Peyer's patch (tissue), 4 donors: ENCODE results near the gene TMEM258. TPM values are rescaled to one million over a fixed set of nuclear protein-coding genes. Genes with fewer than 3 reads are reported as not detected.

Experiments used
- DNase-seq, 3 donors: peaks; one replicate each; pipeline ENCODE4 v3.0.0-alpha.2; 2017 to 2019
- H3K27ac ChIP-seq, 4 donors: fragments of 200-600 bp; sonication (generic); one replicate each; pipeline ENCODE4 v1.5.1; 2016 to 2019
- H3K27me3 ChIP-seq, 2 donors: fragments of 200-600 bp; sonication (generic); one replicate each; pipeline ENCODE4 v1.5.1; 2019
- H3K36me3 ChIP-seq, 3 donors: fragments of 200-600 bp; sonication (generic); one replicate each; pipeline ENCODE4 v1.5.1; 2016 to 2019
- H3K4me1 ChIP-seq, 4 donors: fragments of 200-600 bp; sonication (generic); one replicate each; pipeline ENCODE4 v1.5.1; 2016 to 2019
- H3K4me3 ChIP-seq, 4 donors: fragments of 200-600 bp; sonication (generic); 1 replicate in 3 of 4; 2 replicates in 1 of 4; pipeline ENCODE4 v1.5.1; 2016 to 2019; ENCODE audit warnings: mild to moderate bottlenecking in 1 of 4
- H3K9me3 ChIP-seq, 4 donors: fragments of 200-600 bp; sonication (generic); one replicate each; pipeline ENCODE4 v1.5.1; 2016 to 2019; ENCODE audit warnings: mild to moderate bottlenecking in 1 of 4
- CTCF ChIP-seq, 6 experiments: fragments of 450-650 bp in 4 of 6; fragments of 200-600 bp in 2 of 6; sonication (generic) in 1 of 6; IDR thresholded peaks; one replicate each; pipeline ENCODE4 v1.5.1; 2017 to 2019; ENCODE audit warnings: antibody characterized with exemption in 6 of 6, mild to moderate bottlenecking in 3 of 6, moderate library complexity in 1 of 6
- POLR2A ChIP-seq, 2 donors: fragments of 450-650 bp; IDR thresholded peaks; one replicate each; pipeline ENCODE4 v1.5.1; 2017; ENCODE audit warnings: antibody characterized with exemption in 2 of 2, mild to moderate bottlenecking in 2 of 2, moderate library complexity in 2 of 2
- total RNA-seq, 4 donors: library from RNA; depleted of rRNA; stranded (reverse); fragments of >200 nt; gene quantifications; one replicate each; pipeline ENCODE4 v1.1.0, GENCODE V29; 2016

The TMEM258 gene
- total RNA-seq, 4 donors from 2014 or later = 28.7 to 34.7 (median 34.5) TPM; not detected in 1

DNA sequence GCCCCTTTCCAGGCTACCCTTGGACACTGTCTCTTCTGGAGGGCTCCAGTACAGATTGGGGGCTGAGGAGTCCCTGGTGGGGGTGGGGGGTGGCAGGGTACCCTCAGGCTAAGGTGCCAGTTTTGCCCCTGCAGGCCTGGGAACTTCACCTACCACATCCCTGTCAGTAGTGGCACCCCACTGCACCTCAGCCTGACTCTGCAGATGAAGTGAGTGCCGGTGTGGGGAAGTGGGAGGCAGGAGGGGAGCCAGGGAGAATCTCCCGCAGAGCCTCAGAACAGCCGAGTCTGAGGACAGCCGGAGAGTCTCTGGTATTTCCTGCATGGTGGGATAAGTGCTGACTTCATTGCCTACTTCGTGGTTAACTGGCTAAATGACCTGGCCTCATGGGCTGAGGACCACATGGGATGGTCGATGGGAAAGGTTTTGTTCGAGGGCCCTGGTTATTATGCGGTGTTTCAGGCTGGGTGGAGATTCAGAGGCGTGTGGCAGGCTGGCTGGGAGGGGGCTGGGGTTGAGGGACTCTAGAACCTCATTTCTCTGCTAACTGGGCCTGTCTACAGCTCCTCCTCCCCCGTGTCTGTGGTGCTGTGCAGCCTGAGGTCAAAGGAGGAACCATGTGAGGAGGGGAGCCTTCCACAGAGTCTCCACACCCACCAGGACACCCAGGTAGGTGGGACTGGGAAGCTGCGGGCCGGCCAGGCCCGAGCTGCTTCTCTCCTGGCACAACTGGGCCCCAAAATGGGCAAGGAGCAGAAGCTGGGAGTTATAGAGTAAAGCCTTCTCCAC lies 8.5 kb downstream of the TMEM258 start:
- no peaks in the 10 kb centered on the region for H3K27me3 ChIP-seq
- H3K27ac ChIP-seq = no peak overlapping the region
- H3K36me3 ChIP-seq = peaks cover 0 to 81% (median 0%) of the 10 kb centered on the region in 3 donors
- no peak overlapping the region for H3K4me3 ChIP-seq
- no peaks in the 10 kb centered on the region for H3K9me3 ChIP-seq
- no peaks in the 10 kb centered on the region for H3K4me1 ChIP-seq
- DNase-seq = no peak
- TF ChIP-seq CTCF (IDR thresholded peaks at IDR 0.05) = no peak
- no peak for TF ChIP-seq POLR2A (IDR thresholded peaks at IDR 0.05)

DNA sequence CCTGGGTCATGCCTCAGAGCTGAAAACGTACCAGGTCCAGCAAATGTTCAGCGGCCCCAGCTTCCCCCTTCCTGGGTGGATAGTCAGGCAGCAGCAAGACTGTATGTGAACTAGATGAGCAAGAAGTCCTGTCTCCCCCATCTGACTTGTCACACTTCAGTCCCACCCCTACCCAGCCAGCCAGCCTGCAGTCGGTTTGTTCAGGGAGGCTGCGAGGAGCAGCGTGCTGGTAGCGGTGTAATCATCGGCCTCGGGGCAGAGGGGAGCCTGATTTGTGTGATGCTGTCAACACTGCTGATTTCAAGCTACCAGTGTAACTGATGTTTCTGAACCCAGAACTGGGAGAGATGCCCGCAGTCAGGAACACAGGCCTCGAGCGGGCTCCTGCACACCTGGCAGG lies 9.6 kb downstream of the TMEM258 start:
- Histone ChIP-seq H3K27me3 (no peaks in the 10 kb centered on the region), H3K4me1 (no peaks in the 10 kb centered on the region), H3K36me3 (peaks cover 0 to 76% (median 0%) of the 10 kb centered on the region in 3 donors), H3K9me3 (no peaks in the 10 kb centered on the region), H3K4me3 (no peak overlapping the region), H3K27ac (no peak overlapping the region)
- DNase-seq = no peak
- TF ChIP-seq POLR2A (IDR thresholded peaks at IDR 0.05) (no peak), CTCF (IDR thresholded peaks at IDR 0.05) (no peak)

GRCh38 chr11:61782299-61782698 lies 10.1 kb downstream of the TMEM258 start:
- peaks cover 0 to 1% (median 0%) of the 10 kb centered on the region in 4 donors for H3K4me1 ChIP-seq
- no peaks in the 10 kb centered on the region for H3K9me3 ChIP-seq
- no peak overlapping the region for H3K27ac ChIP-seq
- TF ChIP-seq POLR2A (IDR thresholded peaks at IDR 0.05) = no peak
- no peak for TF ChIP-seq CTCF (IDR thresholded peaks at IDR 0.05)
- no peak for DNase-seq
- no peaks in the 10 kb centered on the region for H3K27me3 ChIP-seq
- H3K4me3 ChIP-seq = no peak overlapping the region
- peaks cover 0 to 76% (median 0%) of the 10 kb centered on the region in 3 donors for H3K36me3 ChIP-seq

- no peaks in the 10 kb centered on the region for H3K27me3 ChIP-seq
- H3K27ac ChIP-seq = no peak overlapping the region
- no peak overlapping the region for H3K4me3 ChIP-seq
- no peak for DNase-seq
- no peak for TF ChIP-seq POLR2A (IDR thresholded peaks at IDR 0.05)
- TF ChIP-seq CTCF (IDR thresholded peaks at IDR 0.05) = no peak
- H3K9me3 ChIP-seq = no peaks in the 10 kb centered on the region
- H3K36me3 ChIP-seq = peaks cover 0 to 74% (median 0%) of the 10 kb centered on the region in 3 donors
- H3K4me1 ChIP-seq = peaks cover 0 to 6% (median 0%) of the 10 kb centered on the region in 4 donors
Measured at GRCh38 chr11:61781585-61781984, 10.8 kb downstream of the TMEM258 start.

DNA sequence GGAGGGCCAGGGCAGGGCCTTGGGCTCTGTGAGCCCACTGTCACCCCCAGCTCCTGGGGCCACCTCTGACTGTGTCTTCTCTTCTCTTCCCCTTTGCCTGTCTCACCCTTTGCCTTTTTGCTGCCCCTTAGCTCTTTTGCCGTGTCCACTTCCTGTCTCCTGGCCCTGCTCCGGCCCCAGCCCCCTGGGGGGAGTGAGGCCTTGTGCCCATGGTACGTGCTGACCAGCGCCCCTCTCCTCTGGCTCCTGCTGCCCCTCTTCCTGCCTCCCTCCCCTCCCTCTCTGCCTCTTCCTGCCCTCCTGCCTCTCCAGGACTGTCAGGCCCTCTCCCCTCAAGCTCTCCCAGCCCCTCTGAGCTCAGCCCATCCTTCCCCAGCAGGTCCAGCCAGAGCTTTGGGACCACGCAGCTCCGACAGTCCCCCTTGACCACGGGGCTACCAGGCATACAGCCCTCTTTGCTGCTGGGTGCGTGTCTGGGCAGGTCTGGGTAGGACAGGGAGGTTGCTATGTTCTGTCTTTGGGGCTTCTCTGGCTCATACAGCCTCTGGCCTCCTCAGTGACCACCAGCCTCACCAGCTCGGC lies 11.7 kb downstream of the TMEM258 start:
- H3K9me3 ChIP-seq = no peaks in the 10 kb centered on the region

More for the DNA sequence above, 11.7 kb downstream of the TMEM258 start:
- Histone ChIP-seq H3K27ac (no peak overlapping the region), H3K27me3 (no peaks in the 10 kb centered on the region), H3K4me3 (no peak overlapping the region), H3K36me3 (peaks cover 0 to 64% (median 0%) of the 10 kb centered on the region in 3 donors), H3K4me1 (peaks cover 0 to 6% (median 0%) of the 10 kb centered on the region in 4 donors)
- TF ChIP-seq CTCF (IDR thresholded peaks at IDR 0.05) (no peak), POLR2A (IDR thresholded peaks at IDR 0.05) (no peak)
- no peak for DNase-seq
